ENCODE data around the gene VSTM2B. TPM values are rescaled to one million over a fixed set of nuclear protein-coding genes. Genes with fewer than 3 reads are reported as not detected.

The VSTM2B gene
- total and polyA plus RNA-seq, 2 of the 4 experiments (the other 2 are of a cell fraction) = not detected

DNA sequence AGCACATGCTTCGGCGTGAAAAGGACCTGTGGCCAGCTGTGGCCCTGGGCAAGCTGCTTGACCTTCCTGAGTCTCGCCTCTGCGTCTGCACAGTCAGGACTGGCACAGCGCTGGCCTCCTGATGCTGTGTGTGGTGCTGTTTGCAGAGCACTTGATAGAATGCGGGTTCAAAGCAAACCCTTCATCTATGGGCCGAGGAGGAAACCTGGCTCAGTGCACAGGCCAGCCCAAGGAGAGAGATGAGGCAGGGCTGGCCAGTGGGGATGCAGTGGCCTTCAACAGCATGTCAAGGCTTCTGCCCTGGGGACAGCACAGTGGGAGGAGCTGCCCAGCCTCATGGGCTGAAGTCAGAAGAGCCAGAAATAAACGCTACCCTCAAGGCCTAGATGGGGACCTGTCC lies 21.3 kb upstream of the VSTM2B start:
- no peak for ATAC-seq (ENCODE audit: low read depth)
- dilution Hi-C loops (cut with HindIII; ENCODE audit: low sequenced_read_pairs, unreplicated experiment) (no loop called here), in situ Hi-C loops (cut with MboI; ENCODE audit: low sequenced_read_pairs) (no loop called here), intact Hi-C loops (cut with micrococcal nuclease) (no loop called here)
- no peak overlapping the region for H2AK5ac ChIP-seq (ENCODE audit: low read depth, low read length)
- TF ChIP-seq CHD1 (IDR thresholded peaks at IDR 0.05; ENCODE audit: low read depth, low read length) (no peak), MXI1 (IDR thresholded peaks at IDR 0.05; ENCODE audit: borderline replicate concordance, low read depth, low read length) (no peak), RAD21 (IDR thresholded peaks at IDR 0.05; ENCODE audit: low read length) (no peak)
- no peaks in the 10 kb centered on the region for H3K27me3 ChIP-seq (ENCODE audit: control insufficient read depth, insufficient read depth, low read length)
- 55% methylated on average over 6 of the region's 8 CpGs; no CpG with 5 or more reads in 1 of the 2 experiments for WGBS, 2 experiments (ENCODE audit: extremely low coverage in 2 of 2, insufficient read length in 1 of 2)
- ChIA-PET POLR2A (ENCODE audit: unreplicated experiment) (no interaction called here), CTCF (no interaction called here)
- H4K5ac ChIP-seq (ENCODE audit: low read depth, low read length) = no peak overlapping the region
- H3K56ac ChIP-seq (ENCODE audit: extremely low read depth, insufficient read depth, low read length) = no peak overlapping the region
- H2BK20ac ChIP-seq (ENCODE audit: low read depth, low read length) = no peak overlapping the region
- H4K91ac ChIP-seq (ENCODE audit: insufficient read depth, low read depth, low read length) = no peak overlapping the region
- H2AFZ ChIP-seq (replicated peaks; ENCODE audit: low read length, poor library complexity) = no peak overlapping the region
- no peak for DNase-seq
- no peak overlapping the region for H3K23ac ChIP-seq (ENCODE audit: low read depth, low read length)
- H3K4me1 ChIP-seq (ENCODE audit: control insufficient read depth, insufficient read depth, low read length) = no peaks in the 10 kb centered on the region
- no TSS peak for BruUV-seq (replicated peaks)
- H2BK120ac ChIP-seq (ENCODE audit: low read depth, low read length) = no peak overlapping the region
- no peaks in the 10 kb centered on the region for H3K36me3 ChIP-seq (ENCODE audit: control insufficient read depth, insufficient read depth, low read length)
- H3K9me1 ChIP-seq (ENCODE audit: insufficient read depth, low read length) = no peaks in the 10 kb centered on the region
- H3K14ac ChIP-seq (replicated peaks; ENCODE audit: low read depth, low read length) = no peak overlapping the region
- H3K4me2 ChIP-seq (ENCODE audit: low read depth, low read length) = no peak overlapping the region
- H2AK9ac ChIP-seq (replicated peaks; ENCODE audit: low read depth, low read length, poor library complexity) = no peak overlapping the region
- H3K27ac ChIP-seq (ENCODE audit: insufficient read depth, low read length) = no peak overlapping the region
- H4K20me1 ChIP-seq (ENCODE audit: insufficient read depth, low read length) = no peaks in the 10 kb centered on the region
- H4K8ac ChIP-seq (ENCODE audit: low read depth in 2 of 2, low read length in 2 of 2) = no peak overlapping the region
- no peak overlapping the region for H2BK15ac ChIP-seq (ENCODE audit: low read depth, low read length)
- no peak overlapping the region for H3K4ac ChIP-seq (ENCODE audit: low read depth, low read length)
- H3K9me3 ChIP-seq (ENCODE audit: control insufficient read depth, insufficient read depth, low read length) = peaks cover 5% of the 10 kb centered on the region; the same call in 1 of the 2 replicates
- no peak overlapping the region for H3K18ac ChIP-seq (ENCODE audit: low read depth, low read length)
- no peak overlapping the region for H3K9ac ChIP-seq (ENCODE audit: low read depth, low read length)
- H3K4me3 ChIP-seq (ENCODE audit: insufficient read depth, low read depth, low read length) = no peak overlapping the region
- no peak overlapping the region for H2BK5ac ChIP-seq (ENCODE audit: low read depth, low read length, poor library complexity, severe bottlenecking)
- no peaks in the 10 kb centered on the region for H3K79me1 ChIP-seq (ENCODE audit: low read depth in 1 of 2, low read length in 2 of 2)

Data from IMR-90 (cell line).